Measurements from ENCODE around the gene ZNF195.
"Not testable (repeated sequence)": the region's sequence is repeated elsewhere in the genome, so short reads cannot be mapped to it uniquely, and the experiment has no call there.

The ZNF195 gene

DNA sequence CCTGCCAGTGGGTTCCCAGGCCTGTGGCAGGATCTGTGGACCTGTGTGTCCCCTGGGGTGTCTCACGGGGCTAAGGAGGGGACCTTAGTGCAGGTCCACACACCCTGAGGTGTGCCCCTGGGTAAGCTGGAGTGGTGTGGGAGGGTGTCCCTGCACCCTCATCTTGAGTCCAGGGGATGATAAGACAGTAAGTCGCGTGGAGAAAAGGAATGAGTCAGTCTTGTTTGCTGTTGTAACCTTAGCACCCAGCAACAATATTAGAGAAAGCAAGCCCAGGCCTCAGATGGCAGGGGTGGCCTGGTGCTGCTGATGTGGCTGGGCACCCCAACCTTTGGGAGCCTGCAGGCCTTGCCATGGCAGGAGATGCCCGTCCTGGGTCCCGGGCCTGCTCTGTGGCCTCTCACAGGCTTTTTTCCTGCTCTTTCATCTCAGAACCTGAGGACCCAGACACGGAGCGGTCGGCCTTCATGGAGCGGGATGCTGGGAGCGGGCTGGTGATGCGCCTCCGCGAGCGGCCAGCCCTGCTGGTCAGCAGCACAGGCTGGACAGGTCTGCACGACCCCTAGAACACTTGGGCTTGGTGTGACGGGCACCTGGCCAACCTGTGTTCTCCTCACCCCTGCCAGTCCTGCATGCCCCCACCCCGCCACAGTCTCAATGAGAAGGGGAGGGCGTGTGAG lies 23.4 kb upstream of the ZNF195 start:
- not testable (repeated sequence) for DNase-seq

DNA sequence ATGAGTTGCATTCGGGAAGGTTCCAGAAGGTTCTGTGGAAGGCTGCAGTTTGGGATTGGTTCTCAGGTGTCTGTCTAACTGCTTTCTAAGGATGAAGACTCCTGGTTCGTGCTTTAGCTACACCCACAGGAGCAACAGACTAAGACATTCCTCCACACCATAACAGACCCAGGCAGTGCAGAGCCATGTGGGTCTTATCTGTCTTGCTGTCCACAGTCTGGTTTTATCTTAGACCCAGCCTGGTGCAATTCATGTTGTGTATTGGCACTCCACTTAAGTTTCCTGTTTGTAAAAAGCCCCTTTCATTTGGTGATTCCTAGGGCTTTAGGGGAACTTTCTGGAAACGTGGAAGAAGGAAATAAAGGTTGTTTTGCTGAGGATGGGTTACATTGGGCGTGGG lies 22.1 kb upstream of the ZNF195 start:
- DNase-seq, result not testable (repeated sequence)

DNA sequence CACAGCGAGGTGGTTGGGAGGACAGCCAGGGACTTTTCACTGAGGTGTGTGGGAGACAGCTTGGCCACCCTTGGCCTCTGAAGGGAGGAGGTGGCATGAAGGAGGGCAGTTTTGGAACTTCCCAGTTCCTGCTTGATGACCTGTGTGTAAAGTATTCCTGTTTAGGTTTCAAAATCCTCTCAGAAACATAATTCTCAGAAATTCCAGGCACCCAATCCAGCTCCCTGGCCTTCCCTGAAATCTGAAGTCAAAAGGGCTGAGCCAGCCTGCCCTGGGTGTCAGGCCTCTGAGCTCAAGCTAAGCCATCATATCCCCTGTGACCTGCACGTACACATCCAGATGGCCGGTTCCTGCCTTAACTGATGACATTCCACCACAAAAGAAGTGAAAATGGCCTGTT lies 19.6 kb upstream of the ZNF195 start:
- not testable (repeated sequence) for DNase-seq

DNA sequence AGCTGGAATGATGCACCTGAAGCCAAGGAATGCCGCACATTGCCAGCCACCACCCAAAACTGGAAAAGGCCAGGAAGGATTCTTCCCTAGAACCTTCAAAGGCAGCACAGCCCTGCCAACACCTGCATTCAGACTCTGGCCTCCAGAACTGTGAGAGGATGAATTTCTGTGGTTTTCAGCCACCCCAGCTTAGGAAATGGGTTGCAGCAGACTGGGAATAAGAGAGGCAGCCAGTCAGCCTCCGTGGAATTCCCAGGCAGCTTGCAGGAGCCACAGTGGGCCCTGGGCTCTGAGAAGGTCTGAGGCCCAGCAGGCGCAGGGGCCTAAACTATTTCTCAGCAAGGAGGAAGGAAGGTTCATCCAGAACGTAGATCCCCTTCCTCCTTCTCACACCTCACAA lies 19.2 kb upstream of the ZNF195 start:
- not testable (repeated sequence) for DNase-seq

DNA sequence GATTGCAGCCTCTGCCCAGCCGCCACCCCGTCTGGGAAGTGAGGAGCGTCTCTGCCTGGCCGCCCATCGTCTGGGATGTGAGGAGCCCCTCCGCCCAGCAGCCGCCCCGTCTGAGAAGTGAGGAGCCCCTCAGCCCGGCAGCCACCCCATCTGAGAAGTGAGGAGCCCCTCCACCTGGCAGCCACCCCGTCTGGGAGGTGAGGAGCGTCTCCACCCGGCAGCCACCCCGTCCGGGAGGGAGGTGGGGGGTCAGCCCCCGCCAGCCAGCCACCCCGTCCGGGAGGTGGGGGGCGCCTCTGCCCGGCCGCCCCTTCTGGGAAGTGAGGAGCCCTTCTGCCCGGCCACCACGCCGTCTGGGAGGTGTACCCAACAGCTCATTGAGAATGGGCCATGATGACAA lies 18.3 kb upstream of the ZNF195 start:
- not testable (repeated sequence) for DNase-seq

DNA sequence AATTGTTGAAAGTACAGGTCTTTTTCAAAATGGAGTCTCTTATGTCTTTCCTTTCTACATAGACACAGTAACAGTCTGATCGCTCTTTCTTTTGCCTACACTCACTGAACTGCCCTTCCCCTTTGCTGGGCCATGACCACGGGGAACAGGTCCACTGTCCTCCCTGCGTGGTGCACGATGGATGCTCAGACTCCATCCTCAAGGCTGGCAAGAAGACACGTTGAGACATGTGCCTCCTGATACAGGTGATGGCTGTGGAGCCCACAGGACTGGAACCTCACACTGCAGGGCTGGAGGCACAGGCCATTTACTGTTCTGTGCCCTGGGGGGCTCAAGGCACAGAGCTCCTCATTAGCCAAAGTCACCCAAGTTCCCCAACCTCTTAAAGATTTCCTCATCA lies 16.5 kb upstream of the ZNF195 start:
- not testable (repeated sequence) for DNase-seq

DNA sequence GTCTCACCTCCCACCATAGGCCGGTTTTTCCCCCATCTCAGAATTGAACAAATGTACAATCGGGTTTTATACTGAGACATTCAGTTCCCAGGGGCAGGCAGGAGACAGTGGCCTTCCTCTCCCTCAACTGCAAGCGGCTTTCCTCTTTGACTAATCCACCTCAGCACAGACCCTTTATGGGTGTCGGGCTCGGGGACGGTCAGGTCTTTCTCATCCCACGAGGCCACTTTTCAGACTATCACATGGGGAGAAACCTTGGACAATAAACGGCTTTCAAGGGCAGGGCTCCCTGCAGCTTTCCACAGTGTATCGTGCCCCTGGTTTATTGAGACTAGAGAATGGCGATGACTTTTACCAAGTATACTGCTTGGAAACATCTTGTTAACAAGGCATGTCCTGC lies 16.0 kb upstream of the ZNF195 start:
- not testable (repeated sequence) for DNase-seq

DNA sequence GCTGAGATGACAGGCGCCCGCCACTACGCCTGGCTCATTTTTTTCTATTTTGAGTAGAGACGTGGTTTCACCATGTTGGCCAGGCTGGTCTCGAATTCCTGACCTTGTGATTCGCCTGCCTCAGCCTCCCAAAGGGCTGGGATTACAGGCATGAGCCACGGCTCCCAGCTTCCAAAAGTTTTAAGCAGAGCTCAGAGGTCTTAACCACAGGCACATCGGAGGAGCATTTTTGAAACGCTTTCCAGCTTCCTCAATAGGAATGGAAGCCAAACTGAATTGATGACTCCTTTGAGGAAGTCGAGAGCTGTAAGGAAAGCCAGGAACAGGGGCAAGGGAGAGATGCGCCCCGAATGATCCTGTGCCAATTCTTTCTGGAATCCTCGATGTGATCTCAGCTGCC lies 14.5 kb upstream of the ZNF195 start:
- DNase-seq, result not testable (repeated sequence)

DNA sequence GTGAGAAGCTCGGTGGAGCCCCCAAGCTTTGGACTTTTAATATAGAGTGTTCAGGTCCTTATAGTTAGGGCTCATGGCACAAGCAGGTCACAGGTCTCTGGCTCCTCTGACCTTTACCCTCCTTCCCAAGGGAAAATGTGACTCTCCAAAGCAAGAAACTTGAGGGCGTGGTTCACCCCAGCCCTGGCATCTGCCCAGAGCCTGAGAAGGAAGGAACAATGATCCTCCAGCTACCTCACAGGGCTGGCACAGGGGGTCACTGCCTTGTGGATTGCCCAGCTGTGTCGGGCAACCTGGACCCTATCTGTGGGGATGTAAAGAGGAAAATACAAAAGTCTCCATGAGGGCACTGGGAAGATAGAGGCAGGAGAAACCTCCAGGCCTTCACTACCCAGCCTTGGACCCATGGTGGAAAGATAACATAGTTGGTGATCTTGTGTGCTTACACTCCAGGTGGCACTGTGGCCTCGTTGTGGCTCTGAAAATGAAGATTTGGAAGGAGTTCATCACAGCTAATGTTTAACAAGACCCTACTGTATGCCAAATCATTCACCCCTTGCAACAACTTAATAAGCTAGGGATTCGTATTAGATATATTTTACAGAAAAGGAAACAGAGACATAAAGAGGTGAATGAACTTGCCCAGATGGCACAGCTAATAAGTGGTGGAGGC lies 3.8 kb upstream of the ZNF195 start:
- no peak for DNase-seq

DNA sequence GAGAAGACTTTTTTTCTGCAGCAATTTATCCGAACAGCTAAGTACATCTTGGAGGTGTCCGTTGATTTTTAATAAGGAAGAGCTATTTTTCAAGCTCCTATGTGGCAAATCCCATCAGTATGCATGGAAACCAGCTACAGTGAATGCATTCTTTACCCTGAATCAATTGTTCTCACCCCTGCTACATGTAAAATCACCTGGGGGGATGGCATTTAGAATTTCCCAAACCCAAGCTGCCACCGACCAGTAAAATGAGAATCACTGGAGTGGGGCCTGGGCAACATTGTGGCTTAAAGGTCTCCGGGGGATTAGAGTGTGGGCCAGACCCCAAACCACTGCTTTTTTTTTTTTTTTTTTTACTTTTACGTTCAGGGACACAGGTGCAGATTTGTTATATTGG lies 2.8 kb upstream of the ZNF195 start:
- DNase-seq, result no peak

DNA sequence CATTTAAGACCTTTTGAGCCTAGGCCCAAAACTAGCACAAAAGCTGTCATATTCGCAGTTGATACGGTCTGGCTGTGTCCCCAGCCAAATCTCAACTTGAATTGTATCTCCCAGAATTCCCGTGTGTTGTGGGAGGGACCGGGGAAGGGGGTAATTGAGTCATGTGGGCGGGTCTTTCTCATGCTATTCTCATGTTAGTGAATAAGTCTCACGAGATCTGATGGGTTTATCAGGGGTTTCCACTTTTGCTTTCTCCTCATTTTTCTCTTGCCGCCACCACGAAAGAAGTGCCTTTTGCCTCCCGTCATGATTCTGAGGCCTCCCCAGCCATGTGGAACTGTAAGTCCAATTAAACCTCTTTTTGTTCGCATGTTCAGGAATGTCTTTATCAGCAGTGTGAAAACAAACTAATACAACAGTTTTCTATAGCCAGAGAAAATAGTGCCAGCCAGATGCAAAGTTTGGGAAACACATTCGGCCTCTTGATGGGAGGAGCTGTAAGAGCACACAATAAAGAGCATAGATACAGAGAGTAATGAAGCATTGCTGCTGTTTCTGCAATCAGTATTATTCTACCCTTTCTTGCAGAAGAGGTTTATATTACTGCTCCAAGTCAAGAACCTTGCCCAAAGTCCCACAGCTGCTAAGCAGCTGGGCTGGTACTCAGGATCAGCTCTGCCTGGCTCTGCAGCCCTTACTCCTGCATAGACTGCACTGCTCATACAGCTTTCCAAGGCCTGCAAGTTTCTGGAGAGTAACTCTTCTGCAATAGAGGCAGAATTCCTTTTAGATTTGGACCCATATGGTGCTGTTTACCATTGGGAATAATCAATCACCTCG lies 2.0 kb upstream of the ZNF195 start:
- no peak for DNase-seq

DNA sequence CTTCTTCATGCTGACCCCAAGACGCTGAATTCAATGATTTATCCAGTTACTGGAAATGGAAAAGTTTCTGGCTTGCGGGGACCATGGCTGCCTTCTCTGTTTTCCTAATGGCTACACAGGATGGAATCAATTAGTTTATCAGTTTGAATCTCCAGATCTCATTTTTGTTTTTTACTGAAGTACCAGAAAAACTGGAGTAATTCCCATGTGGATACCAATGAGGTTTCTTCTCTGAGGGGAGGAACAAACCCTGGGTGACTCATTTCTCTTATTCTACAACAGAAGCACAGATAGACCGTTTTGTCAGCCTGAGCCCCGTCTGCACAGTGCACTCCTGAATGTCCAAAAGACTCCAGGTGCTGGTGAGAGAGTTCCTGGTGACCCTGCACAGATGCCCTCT lies 3.4 kb downstream of the ZNF195 start:
- DNase-seq, result no peak

DNA sequence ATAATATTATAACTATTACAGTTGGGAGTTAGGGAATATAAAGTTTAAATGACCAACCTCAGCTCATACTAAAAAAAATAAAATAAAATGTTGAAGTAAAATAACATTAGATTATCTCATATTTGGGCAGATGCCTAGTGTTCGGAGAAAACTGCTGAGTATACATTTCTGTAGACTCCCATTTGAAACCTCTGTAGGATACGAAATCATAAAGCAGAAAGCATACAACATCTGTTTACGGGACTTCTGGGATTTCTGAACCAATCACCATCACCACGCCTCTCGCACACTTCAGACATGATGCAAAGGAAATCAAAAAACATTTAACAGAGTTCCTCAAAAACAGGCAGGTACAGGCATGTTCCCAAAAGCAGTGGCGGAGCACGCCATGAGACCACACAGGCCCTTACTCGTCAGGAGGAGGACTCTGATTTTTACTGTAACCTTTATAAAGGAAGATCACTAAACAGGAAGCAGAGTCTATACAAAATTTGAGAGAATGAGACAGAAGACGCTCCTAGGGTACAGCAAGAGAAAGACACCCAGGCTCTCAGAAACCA lies 8.6 kb downstream of the ZNF195 start:
- no peak for DNase-seq

DNA sequence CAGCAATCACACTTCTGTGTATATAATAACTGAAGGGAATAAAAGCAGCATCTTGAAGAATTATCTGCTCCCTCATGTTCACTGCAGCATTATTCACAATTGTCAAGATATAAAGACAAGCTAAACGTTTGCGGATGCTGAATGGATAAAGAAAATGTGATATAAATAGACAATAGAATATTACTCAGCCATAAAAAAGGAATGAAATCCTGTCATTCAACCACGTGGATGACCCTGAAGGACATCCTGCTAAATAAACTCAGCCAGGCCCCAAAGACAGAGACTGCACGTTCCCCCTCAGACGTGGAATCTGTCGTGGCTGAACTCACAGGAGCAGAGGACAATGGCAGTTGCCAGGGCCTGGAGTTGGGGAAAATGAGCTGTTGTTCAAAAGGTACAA lies 9.6 kb downstream of the ZNF195 start:
- no peak for DNase-seq

DNA sequence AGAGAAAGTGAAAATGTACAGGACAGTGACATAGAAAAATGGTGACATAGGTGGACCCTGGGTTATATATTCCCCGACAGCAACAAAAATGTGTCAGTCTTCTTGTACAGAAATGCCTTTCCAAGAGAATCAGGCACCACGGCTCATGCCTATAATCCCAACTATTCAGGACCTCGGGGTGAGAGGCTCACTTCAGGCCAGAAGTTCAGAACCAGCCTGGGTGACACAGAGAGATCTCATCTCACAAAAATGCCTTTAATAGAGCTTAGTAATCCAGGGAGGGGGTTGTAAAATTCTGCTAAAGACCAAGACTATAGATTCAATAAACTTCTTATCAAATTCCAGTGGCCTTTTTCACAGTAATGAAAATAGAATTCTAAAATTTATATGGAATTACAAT lies 10.7 kb downstream of the ZNF195 start:
- DNase-seq, result no peak

DNA sequence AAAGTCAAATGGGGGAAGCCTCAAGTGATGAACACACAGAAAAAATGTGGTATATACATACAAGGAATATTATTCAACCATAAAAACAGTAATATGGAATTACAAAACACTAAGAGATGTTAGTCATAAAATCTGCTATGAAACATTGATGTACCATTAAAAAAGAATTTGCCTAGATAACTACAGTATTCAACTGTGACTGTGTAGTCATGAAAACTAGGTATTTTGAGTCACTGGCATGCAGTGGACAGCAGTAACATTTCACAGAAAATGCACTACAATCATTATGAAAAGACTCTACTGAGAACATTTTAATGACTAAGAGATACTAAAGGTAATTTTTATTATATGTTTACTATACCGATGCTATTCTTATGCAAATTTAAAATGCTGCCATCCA lies 11.7 kb downstream of the ZNF195 start:
- no peak for DNase-seq

DNA sequence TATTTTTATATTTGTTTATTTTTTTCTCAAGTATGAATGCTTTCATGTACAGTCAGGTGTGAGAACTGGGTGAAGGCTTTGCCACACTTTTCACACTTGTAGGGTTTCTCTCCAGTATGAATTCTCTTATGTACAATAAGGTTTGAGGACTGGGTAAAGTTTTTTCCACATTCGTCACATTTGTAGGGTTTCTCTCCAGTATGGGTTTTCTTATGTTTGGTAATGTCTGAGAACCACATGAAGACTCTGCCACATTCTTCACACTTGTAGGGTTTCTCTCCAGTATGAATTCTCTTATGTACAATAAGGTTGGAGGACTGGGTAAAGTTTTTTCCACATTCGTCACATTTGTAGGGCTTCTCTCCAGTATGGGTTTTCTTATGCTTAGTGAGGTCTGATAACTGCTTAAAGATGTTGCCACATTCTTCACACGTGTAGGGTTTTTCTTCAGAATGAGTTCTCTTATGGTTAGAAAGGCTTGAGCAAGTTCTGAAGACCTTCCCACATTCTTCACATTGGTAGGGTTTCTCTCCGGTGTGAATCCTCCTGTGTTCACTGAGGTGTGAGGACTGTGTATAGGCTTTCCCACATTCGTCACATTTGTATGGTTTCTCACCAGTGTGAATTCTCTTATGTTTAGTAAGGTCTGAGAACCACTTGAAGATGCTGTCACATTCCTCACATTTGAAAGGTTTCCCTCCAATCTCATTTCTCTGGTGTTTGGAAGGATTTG lies 19.7 kb downstream of the ZNF195 start:
- no peak for DNase-seq

DNA sequence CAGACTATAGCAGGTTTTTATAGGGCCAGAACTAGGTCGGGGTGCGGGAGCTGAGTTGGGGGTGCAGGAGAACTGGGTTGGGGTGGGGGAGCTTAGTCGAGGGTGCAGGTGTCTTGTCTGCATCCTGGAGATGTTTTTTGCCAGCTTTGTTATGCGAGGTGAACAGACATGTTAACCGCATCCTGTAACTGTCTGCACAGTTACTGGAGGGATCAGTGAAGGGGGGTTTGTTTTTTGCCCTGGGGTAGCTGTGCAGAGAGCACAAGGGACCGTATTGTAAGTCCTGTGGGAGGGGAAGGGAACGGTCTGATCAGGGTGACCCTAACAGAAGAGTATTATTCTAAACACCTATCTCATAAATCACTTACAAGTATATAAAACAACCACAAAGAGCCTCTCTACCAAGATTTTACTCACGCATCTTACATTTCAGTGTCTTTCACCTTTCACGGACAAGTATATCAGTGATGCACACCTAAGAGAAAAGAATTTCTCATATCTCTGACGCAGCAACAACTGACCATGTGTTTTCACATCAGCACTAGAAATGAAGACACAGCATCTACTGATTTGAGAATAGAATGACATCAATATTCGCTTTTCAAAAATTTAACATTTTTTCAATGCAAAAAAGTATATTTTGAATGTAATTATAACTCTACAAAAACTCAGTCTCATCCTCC lies 20.8 kb downstream of the ZNF195 start:
- DNase-seq, result no peak

DNA sequence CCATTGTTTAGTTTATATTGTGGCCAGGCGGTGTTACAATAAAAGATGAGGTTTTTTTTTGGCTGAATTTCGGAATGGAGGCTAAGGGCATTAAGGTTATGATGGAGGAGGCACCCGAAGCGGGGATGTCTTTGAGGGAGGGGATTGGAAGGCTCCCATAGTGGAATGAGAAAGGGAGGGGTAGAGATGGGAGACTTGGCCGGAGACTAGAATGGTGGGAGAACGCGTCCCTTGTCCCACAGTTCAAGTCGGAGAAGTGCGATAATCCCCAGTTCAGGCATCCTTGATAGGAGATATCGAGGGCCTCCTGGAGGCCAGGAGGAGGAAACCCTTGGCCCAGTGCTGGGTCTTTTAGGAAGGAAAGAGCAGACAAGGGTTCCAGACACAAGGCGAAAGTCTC lies 21.6 kb downstream of the ZNF195 start:
- no peak for DNase-seq

DNA sequence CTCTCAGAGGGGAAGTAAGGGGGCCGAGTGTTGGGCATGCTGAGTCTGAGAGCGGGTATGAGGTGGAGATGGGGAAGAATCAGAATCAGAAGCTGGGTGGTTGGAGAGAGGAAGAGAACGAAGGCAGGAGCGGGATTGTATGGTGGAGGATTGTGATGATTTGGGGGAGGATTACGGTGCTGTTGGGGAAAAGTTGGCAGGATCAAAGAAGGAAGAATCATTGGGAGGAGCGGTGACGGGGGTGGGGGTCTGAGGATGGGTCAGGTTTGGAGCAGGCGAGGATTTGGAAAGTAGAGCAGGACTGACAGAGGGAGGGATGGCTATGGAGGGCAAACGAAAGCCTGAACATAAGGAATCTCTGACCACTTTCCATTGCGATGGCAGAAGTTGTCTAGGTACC lies 22.1 kb downstream of the ZNF195 start:
- no peak for DNase-seq

DNA sequence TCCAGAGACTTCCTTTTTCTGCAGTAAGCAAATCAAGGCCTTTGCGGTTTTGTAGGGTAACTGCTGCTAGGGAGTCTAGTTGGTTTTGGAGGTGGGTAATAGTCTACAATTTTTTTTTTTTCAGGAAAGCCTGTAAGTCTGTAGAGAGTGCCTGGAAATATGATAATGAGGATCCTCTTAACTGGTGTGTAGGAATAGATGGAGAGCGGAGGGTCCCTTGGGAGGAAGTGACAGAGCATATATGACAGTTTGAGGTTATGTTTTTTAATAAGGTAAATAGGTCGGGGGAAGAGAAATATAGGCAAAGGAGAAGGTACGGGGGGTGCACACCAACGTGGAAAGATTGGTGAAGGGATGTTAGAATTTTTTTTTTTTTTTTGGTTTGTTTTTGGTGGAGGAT lies 25.9 kb downstream of the ZNF195 start:
- no peak for DNase-seq

DNA sequence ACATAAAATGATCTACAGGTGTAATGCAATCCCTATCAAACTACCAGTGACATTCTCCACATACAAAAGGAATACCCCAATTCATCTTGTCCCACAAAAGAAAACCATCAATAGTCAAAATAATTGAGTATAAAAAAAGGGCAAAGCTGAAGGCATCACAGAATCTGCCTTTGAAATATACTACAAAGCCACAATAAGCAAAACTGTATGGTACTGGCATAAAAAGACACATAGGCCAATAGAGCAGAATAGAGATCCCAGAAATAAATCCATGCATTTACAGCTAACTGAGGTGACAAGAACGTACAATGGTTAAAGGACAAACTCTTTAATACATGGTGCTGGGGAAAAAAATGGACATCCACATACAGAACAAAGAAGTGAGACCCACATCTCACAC lies 31.8 kb downstream of the ZNF195 start:
- DNase-seq, result no peak

Measured in NCI-H2029 (cell line).